CD4-positive, alpha-beta T cell treated with Interleukin-15 for 1 hour (primary cell): ENCODE measurements around the gene DCTN5.

Source experiments
- DNase-seq: peaks from one replicate; pipeline ENCODE4 v3.0.0-alpha.2; 2020

The DCTN5 gene

DNA sequence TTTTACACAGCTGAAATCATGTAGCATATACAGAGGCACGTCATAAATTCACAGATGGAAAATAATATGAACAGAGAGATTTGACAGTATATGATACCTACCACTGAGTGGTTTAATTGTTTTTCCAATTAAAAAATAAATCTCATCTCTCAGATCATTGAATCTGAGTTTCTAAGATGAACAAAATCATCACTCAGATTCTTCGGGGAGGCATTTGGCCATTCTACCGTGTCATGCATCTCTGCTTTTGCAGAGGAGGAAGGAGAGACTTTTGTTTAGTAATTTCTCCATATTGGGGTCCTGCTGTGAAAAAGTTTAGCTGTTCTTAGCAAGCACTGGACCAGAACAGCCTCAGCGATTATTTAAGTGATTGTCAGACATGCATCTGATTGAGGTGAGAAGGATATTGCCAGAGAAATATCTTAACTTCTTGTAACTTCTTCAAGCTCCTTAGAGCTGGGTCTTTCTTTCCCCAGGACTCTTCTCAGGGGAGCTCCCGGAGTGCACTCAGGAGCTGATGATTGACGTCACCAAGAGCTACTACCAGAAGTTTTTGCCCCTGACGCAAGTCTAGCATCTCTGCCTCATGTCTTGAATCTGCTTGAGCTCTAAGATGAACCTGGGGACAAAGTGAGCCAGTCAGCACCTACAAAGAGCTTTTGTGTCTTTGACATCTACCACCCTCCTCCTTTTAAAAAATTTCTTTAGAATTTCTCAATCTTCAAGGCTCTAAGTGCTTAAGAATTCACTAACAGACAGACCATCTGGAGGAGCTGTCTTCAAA, 25.5 kb downstream of the DCTN5 start:
- no peak for DNase-seq

DNA sequence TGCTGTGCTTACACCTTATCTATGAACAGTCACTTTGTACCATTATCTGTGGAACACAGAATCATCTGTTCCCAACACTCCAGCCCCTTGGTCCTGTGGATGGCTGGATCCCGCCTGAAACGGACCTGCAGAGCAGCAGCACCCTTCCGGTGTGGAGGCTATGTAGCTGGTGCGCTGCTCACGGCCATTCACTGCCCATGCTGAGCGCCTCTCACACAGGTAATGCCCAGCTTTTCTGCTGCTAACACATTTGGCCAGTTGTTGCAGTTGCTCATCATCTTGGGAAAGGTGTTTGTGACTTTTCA, 26.0 kb downstream of the DCTN5 start:
- DNase-seq = no peak

DNA sequence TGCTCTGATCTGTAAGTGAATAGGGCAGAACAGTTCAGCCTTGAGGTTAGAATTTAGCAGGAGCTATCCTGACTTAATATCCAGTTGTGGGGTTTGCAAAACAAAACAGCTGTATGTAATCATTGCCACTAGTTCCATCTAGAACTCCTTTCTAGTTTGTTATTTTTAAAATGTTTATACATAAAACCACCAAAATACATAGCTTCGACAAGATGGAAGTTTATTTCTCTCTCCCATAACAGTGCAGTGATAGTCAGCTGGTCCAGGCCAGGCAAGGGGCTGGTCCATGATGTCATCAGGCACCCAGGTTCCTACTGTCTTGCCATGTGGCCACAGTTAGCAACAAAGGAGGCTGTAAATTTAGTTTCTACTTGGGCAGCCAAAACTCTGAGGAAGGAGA, 27.0 kb downstream of the DCTN5 start:
- DNase-seq = no peak

DNA sequence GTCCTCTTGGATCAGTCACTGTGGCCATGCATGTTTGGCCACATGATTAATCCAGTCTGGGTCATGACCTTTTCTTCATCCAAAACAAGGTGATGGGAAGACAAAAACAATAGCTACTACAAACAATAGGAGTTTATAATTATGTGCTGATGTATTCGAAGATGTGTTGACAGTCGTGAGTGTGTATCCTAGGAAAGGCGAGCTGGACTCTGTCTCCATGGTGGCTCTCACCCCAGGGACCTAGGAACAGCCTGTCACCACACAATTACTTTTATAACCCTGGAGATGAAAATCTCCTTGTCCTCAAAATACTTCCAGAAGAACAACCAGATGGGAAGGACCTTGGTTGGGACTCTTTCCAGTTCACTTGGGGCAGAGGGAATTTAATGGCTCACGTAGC, 27.6 kb downstream of the DCTN5 start:
- no peak for DNase-seq

DNA sequence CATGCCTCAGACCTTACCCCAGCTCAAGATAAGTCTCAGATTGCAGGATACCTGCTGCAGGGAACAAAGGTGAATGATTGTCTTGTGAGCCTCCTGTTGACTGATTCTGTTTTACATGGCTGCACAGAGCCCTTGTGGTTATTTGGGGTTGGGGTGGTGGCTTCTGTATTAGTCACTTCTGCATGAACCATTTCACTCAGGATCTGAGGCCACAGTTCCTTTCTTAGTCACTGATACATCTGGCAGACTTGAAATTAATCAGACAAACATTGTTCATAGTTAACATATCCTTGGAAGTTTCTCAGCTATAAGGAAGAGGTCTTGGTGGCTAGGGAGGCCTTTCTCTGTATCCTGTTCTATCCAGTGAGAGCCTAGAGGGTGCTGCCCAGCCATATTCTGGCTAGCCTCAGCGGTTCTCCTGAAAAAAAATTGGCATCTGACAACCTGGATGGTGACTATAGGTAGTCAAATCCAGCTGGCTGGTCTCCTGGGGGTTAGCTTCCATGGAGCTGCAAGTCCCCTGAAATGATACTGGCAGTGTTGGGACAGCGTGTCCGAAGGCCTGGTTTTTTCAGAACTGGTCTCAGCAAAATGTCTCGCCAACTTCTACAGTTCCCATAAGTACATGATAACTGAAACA, 29.0 kb downstream of the DCTN5 start:
- DNase-seq = no peak

GRCh38 chr16:23673971-23674614, 32.8 kb downstream of the DCTN5 start:
- no peak for DNase-seq

GRCh38 chr16:23676924-23677480, 35.7 kb downstream of the DCTN5 start:
- DNase-seq = no peak

GRCh38 chr16:23678430-23679273, 37.4 kb downstream of the DCTN5 start, which contains the start of gene PLK1:
Gene PLK1 (plus strand): TSS chr16:23678889. CDS start chr16:23678933, 44 bp downstream.
- DNase-seq = peak; percentile 69

GRCh38 chr16:23679274-23679985, 38.2 kb downstream of the DCTN5 start:
- peak; percentile 23 for DNase-seq

DNA sequence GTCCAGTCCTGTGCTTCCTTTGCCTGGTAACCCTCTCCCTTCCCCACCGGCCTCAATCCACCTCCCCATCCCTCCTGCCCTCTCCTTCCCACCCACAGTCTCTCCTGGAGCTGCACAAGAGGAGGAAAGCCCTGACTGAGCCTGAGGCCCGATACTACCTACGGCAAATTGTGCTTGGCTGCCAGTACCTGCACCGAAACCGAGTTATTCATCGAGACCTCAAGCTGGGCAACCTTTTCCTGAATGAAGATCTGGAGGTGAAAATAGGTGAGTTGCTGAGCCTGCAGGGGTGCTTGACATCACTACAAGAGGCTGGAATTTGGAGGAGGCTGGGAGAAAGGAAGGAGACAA, 38.7 kb downstream of the DCTN5 start:
- no peak for DNase-seq

DNA sequence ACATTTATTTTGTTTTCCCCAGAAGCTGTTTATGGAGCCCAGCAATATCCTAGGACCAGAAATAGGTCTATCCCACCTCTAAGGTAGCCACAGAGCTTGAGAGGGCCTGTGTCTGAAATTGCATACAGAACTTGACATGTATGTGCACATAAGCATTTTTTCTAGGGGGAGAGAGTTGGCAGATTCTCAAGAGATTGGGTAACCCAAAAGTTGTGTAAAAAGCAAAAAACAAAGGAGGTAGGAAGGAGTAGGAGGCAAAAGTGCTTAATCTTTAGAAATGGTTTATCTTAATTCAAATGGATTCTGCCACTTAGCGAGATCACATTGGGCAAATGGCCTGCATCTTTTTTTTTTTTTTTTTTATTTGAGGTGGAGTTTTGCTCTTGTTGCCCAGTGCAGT, 40.9 kb downstream of the DCTN5 start:
- DNase-seq = no peak

DNA sequence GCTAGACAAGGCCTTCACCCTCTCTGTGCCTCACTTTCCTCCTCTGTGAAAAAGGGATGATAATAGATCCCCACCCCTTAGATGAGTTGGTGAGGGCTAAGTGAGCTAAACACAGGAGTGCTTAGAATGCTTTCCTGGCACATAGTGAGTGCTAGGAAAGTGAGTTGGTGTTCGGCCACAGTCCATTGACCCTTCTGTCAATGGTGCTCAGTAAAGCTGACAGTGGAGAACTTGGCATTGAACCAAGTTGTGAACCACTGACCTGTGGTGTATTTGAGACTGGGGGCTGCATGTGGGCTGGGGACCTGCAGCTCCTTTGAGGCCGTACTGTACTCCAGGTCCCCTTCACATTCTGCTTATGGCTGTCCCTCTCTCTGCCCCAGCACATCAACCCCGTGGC, 42.2 kb downstream of the DCTN5 start:
- no peak for DNase-seq

DNA sequence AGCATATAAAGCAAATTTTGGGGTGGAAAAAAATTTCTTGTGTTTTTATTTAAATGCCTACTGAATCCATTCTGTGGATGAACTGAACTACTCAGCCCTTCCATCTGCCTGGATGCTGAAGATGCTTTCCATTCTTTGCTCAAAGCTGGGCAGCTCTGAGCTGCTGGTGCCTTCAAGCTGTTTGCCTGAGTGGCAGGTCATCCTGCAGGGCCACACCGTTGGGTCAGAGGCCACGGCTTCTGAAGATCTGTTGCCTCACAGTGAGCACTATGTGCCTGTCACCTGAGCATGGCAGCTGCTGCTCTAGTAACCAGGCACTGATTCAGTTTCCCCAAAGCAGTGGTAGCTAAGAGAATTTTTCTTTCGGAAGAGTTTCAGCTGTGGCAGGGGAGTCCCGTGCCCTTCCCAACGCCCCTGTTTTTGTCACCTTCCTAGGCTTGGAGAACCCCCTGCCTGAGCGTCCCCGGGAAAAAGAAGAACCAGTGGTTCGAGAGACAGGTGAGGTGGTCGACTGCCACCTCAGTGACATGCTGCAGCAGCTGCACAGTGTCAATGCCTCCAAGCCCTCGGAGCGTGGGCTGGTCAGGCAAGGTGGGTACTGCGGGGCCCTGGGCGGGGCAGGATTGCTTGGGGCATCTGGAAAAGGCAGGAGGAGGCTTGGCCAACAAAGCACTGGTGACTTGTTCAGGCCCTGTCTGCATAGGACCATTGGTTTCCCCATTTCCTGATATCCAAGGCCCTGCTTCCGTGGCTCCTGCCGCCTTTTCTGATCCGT, 46.0 kb downstream of the DCTN5 start:
- no peak for DNase-seq

DNA sequence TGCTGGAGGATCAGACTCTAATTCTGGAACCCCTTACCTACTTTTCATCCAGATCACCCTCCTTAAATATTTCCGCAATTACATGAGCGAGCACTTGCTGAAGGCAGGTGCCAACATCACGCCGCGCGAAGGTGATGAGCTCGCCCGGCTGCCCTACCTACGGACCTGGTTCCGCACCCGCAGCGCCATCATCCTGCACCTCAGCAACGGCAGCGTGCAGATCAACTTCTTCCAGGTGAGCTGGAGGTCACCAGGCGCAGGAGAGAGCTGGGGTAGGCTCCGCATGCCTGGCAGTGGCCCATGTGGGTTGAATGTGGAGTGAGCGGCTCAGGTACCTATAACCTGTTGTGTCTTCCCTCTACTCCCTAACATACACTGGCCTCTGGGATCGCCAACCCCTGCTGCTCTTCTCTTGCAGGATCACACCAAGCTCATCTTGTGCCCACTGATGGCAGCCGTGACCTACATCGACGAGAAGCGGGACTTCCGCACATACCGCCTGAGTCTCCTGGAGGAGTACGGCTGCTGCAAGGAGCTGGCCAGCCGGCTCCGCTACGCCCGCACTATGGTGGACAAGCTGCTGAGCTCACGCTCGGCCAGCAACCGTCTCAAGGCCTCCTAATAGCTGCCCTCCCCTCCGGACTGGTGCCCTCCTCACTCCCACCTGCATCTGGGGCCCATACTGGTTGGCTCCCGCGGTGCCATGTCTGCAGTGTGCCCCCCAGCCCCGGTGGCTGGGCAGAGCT, 48.3 kb downstream of the DCTN5 start:
- DNase-seq = no peak

DNA sequence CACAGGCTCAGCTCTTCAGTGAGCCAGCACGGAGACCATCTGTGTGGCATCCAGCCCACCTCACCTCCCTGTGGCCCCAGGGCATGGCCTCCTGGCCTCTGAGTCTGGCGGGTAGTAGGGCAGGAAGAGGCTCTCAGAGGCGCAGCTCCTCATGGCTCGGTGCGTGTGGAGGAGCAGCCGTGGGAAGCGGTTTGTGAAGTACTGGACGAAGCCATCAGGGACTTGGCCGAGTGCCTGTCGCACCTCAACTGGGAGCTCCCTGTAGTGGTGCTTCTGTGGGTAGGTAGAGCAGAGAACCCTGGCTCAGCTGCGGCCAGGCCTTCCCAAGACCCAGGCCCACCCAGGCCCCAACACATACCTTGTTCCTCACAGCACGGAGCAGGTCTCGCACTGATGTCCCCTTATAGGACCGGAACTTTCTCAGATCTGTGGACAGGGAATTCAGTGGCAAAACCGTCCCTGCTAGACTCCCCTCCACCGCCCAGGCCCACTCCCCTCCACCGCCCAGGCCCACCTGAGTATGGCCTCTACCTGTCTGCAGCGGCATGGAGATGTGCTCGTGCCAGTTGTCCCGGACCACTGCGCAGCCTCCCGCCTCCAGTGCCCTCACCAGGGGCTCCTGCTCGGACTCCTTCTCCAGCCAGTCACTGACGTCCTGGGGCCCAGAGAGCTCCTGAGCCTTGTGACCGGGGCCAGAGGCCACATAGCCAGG, 49.7 kb downstream of the DCTN5 start:
- DNase-seq = no peak

- no peak for DNase-seq
Measured at GRCh38 chr16:23691483-23692189, 50.4 kb downstream of the DCTN5 start.

DNA sequence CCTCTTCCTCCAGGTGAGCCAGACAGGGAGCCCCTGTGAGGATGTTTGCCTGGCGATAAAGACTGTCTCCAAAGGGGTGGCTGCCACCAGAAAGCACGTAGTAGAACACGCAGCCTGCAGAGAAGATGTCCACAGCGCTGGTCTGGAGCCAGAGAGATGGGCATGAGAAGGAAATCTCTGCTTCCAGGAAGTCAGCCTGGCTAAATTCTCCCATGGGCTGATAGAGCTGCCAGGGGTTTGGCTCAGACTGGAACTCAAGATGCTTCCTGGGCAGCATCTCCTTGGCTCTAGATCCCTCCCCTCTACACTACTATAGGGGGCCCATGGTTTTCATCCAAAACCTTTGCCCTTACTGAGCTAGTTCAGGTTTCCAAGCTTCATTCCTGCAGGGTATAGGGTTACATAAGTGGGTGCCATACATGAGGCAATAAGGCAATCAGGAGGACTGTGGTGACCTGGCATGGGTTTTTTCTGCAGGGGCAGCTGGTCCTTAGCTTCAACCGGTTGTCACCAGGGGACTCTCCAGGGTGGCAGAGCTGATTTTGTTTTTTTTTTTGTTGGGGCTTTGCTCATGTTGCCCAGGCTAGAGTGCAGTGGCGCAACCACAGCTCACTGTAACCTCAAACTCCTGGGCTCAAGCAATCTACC, 51.0 kb downstream of the DCTN5 start:
- DNase-seq = no peak

DNA sequence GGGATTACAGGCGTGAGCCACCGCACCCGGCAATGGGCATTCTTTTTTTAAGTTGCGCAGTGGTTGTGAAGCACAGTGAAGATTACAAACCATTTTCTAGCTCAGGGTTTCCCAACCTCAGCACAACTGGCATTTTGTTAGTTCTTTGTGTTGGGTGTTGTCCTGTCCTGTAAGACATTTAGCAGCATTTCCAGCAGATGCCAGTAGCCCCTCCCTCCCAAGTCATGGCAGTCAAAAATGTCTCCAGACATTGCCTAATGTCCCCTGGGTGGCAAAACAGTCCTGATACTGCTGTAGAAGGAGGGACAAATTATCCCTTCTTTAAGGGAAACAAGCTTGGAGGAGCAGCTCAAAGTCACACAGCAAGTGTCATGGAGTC, 53.0 kb downstream of the DCTN5 start:
- DNase-seq = no peak
